Natural killer cell (primary cell): Measurements from ENCODE around the gene NMNAT2. TPM values are rescaled to one million over a fixed set of nuclear protein-coding genes. Genes with fewer than 3 reads are reported as not detected.

Source experiments
- ATAC-seq, 3 donors: fragments of 150-1000 bp in 2 of 3; fragments of 200-7000 bp in 1 of 3; cut with Tn5 transposase; 1 replicate in 1 of 3; 2 replicates in 2 of 3; pipeline ENCODE4 v1.10.0; 2021; ENCODE audit warnings: mild to moderate bottlenecking in 2 of 3, moderate library complexity in 2 of 3
- DNase-seq, 2 donors: peaks; one replicate each; pipeline versions ENCODE4 v3.0.0 to v3.0.0-alpha.2; 2013 to 2021; ENCODE audit warnings: mixed read lengths in 1 of 2
- H3K27ac ChIP-seq: one replicate; pipeline ENCODE4 v1.5.1; 2013; ENCODE audit warnings: mild to moderate bottlenecking, low read length
- H3K27me3 ChIP-seq: one replicate; pipeline ENCODE4 v1.6.1; 2013; ENCODE audit warnings: low read length; ENCODE audit not compliant: control insufficient read depth, insufficient read depth
- H3K36me3 ChIP-seq: one replicate; pipeline ENCODE4 v1.6.1; 2013; ENCODE audit warnings: low read length; ENCODE audit not compliant: control insufficient read depth, insufficient read depth
- H3K4me1 ChIP-seq: one replicate; pipeline ENCODE4 v1.6.1; 2013; ENCODE audit warnings: low read length; ENCODE audit not compliant: control insufficient read depth, insufficient read depth
- H3K4me3 ChIP-seq: one replicate; pipeline ENCODE4 v1.5.1; 2013; ENCODE audit warnings: low read length
- H3K9me3 ChIP-seq: one replicate; pipeline ENCODE4 v1.6.1; 2013; ENCODE audit warnings: low read length; ENCODE audit not compliant: control insufficient read depth, insufficient read depth
- H3K27ac Mint-ChIP-seq, 2 donors: one replicate each; pipeline ENCODE4 v1.8.0; 2022; ENCODE audit warnings: mild to moderate bottlenecking in 2 of 2, mixed read lengths in 2 of 2, moderate library complexity in 1 of 2
- H3K27me3 Mint-ChIP-seq, 2 donors: one replicate each; pipeline ENCODE4 v1.8.0; 2022; ENCODE audit warnings: low read depth in 2 of 2, mixed read lengths in 2 of 2
- H3K36me3 Mint-ChIP-seq: one replicate; pipeline ENCODE4 v1.8.0; 2022; ENCODE audit warnings: mixed read lengths
- H3K4me1 Mint-ChIP-seq, 2 donors: one replicate each; pipeline ENCODE4 v1.8.0; 2022; ENCODE audit warnings: mixed read lengths in 2 of 2
- H3K4me3 Mint-ChIP-seq: one replicate; pipeline ENCODE4 v1.8.0; 2022; ENCODE audit warnings: mild to moderate bottlenecking, moderate library complexity, mixed read lengths
- H3K9me3 Mint-ChIP-seq, 2 donors: one replicate each; pipeline ENCODE4 v1.8.0; 2022; ENCODE audit warnings: mixed read lengths in 2 of 2
- WGBS: methylation state at CpG from one replicate; pipeline ENCODE4 v1.1.7; 2013; ENCODE audit warnings: missing lambda C conversion rate; ENCODE audit not compliant: insufficient coverage; 5-methylcytosine and 5-hydroxymethylcytosine counted together
- intact Hi-C: fragments of 100-400 bp; cut with micrococcal nuclease; formaldehyde crosslinking; loops from one replicate; pipeline ENCODE4 v1.14.2; 2022
- total RNA-seq, 4 donors: library from RNA; stranded (reverse); fragments of 120-200 nt in 1 of 4; gene quantifications; one replicate each; pipeline versions ENCODE4 v1.2.3 to v1.2.4, GENCODE V29; 2013 to 2022
- TF ChIP-seq, protein P1 (sequence below): fragments of 200-600 bp; IDR thresholded peaks from one replicate; pipeline ENCODE4 v1.8.0; 2022; ENCODE audit warnings: antibody characterized with exemption

The NMNAT2 gene
- total RNA-seq, 3 donors from 2014 or later (not counting 1 experiment from before 2014, with no cell fraction given): not detected

DNA sequence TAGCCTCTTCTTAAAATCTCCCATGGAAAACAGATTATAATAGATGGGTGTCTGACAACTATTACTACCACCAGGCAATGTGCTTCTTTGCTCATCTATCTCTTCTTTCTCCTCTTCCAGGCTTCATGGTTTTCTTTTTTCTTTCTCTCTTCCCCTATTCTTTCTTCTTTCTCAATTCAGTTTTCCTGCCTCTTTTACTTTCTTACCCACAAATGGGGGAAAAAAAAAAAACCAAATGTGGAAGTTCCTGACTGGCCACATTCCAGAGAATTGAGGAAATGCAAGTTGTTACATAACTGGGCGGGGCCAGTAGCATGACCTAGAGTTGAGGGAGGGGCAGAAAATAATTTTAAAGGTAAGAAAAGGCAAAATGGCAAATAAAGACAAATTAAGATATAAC, 43.2 kb upstream of the NMNAT2 start:
- no peak overlapping the region for H3K27ac ChIP-seq
- H3K27ac Mint-ChIP-seq: no peak overlapping the region
- H3K36me3 Mint-ChIP-seq: no peaks in the 10 kb centered on the region
- ATAC-seq (no peak), DNase-seq (no peak)
- 40% methylated on average over 1 of the region's 1 CpG for WGBS
- H3K27me3 Mint-ChIP-seq: peaks cover 29 to 76% of the 10 kb centered on the region in 2 donors
- intact Hi-C loops: no loop called here
- no peaks in the 10 kb centered on the region for H3K9me3 ChIP-seq
- no peak overlapping the region for H3K4me3 Mint-ChIP-seq
- H3K9me3 Mint-ChIP-seq: no peaks in the 10 kb centered on the region
- TF ChIP-seq, protein P1, sequence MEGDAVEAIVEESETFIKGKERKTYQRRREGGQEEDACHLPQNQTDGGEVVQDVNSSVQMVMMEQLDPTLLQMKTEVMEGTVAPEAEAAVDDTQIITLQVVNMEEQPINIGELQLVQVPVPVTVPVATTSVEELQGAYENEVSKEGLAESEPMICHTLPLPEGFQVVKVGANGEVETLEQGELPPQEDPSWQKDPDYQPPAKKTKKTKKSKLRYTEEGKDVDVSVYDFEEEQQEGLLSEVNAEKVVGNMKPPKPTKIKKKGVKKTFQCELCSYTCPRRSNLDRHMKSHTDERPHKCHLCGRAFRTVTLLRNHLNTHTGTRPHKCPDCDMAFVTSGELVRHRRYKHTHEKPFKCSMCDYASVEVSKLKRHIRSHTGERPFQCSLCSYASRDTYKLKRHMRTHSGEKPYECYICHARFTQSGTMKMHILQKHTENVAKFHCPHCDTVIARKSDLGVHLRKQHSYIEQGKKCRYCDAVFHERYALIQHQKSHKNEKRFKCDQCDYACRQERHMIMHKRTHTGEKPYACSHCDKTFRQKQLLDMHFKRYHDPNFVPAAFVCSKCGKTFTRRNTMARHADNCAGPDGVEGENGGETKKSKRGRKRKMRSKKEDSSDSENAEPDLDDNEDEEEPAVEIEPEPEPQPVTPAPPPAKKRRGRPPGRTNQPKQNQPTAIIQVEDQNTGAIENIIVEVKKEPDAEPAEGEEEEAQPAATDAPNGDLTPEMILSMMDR: no peak
- peaks cover 7% of the 10 kb centered on the region for H3K27me3 ChIP-seq
- no peaks in the 10 kb centered on the region for H3K4me1 ChIP-seq
- H3K4me1 Mint-ChIP-seq: no peaks in the 10 kb centered on the region
- H3K4me3 ChIP-seq: no peak overlapping the region
- H3K36me3 ChIP-seq: no peaks in the 10 kb centered on the region

DNA sequence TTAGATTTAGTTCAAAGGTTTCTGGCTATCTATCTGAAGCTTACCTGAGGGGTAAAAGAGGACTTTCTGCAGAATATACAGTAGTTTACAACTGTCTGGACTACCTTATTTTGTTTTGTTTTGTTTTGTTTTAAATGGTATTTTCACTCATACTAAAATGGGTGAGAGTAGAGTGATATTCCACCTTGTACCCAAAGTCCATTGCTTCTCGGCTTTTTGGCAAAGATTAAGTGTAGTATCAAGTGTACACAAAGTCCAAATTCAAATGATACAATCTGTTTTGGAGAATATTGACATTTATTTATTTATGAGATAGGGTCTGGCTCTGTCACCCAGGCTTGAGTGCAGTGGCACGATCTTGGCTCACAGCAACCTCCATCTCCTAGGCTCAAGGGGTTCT, 42.4 kb upstream of the NMNAT2 start:
- H3K4me1 ChIP-seq: no peaks in the 10 kb centered on the region
- H3K9me3 ChIP-seq: no peaks in the 10 kb centered on the region
- no peak for ATAC-seq
- no peak overlapping the region for H3K4me3 Mint-ChIP-seq
- no peak for DNase-seq
- no peak overlapping the region for H3K27ac ChIP-seq
- no peaks in the 10 kb centered on the region for H3K9me3 Mint-ChIP-seq
- no peak overlapping the region for H3K27ac Mint-ChIP-seq
- H3K27me3 Mint-ChIP-seq: peaks cover 32 to 80% of the 10 kb centered on the region in 2 donors
- TF ChIP-seq, protein P1: no peak
- no peaks in the 10 kb centered on the region for H3K36me3 ChIP-seq
- H3K27me3 ChIP-seq: peaks cover 9% of the 10 kb centered on the region
- WGBS: 88% methylated on average over 1 of the region's 2 CpGs
- intact Hi-C loops: no loop called here
- H3K36me3 Mint-ChIP-seq: no peaks in the 10 kb centered on the region
- H3K4me3 ChIP-seq: no peak overlapping the region
- no peaks in the 10 kb centered on the region for H3K4me1 Mint-ChIP-seq

DNA sequence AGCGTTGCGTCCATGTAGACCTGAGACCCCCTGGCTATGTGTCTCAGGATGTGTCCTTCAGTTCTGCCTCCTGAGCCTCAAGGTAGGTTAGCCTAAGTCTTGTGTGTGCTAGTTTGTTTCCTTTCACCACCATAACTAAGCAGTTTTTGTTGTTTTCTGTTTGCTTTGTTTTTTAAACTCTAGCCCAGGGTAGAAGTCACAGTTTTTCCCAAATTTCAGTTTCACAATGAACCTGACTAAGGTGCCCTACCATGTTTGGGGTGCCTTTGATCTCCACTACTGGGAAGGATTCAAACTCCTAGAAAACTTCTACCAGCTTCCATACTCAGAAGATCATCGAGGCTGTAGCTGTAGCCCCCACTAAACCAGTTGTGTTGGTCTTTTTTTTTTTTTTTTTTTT, 39.3 kb upstream of the NMNAT2 start:
- no peaks in the 10 kb centered on the region for H3K36me3 Mint-ChIP-seq
- WGBS: 95% methylated on average over 3 of the region's 3 CpGs
- no peaks in the 10 kb centered on the region for H3K36me3 ChIP-seq
- H3K9me3 Mint-ChIP-seq: no peaks in the 10 kb centered on the region
- TF ChIP-seq, protein P1: no peak
- H3K4me3 ChIP-seq: no peak overlapping the region
- no peak overlapping the region for H3K27ac ChIP-seq
- intact Hi-C loops: no loop called here
- H3K4me3 Mint-ChIP-seq: no peak overlapping the region
- DNase-seq (no peak), ATAC-seq (no peak)
- H3K4me1 Mint-ChIP-seq: no peaks in the 10 kb centered on the region
- no peaks in the 10 kb centered on the region for H3K9me3 ChIP-seq
- H3K27me3 ChIP-seq: peaks cover 7% of the 10 kb centered on the region
- H3K4me1 ChIP-seq: no peaks in the 10 kb centered on the region
- H3K27me3 Mint-ChIP-seq: peaks cover 28 to 72% of the 10 kb centered on the region in 2 donors
- H3K27ac Mint-ChIP-seq: no peak overlapping the region

DNA sequence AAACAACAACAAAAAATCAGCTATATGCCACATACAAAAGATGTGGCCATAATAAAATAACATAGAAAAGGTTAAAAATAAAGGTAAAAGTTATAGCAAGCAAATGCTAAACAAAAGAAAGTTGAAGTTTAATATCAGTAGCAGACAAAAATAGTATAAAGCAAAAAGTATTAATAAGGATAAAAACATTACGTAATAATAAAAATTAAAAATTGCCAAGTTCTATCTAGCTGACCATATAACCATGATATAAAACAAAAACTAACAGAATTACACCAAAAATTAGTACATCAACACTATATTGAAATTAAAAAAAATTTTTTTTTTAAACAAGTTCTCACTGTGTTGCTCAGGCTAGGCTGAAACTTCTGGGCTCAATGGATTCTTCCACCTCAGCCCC, 38.6 kb upstream of the NMNAT2 start:
- Mint-ChIP-seq H3K4me1 (no peaks in the 10 kb centered on the region), H3K27me3 (peaks cover 25 to 66% of the 10 kb centered on the region in 2 donors), H3K27ac (no peak overlapping the region), H3K36me3 (no peaks in the 10 kb centered on the region), H3K4me3 (no peak overlapping the region), H3K9me3 (no peaks in the 10 kb centered on the region)
- H3K9me3 ChIP-seq: no peaks in the 10 kb centered on the region
- ATAC-seq (no peak), DNase-seq (no peak)
- intact Hi-C loops: no loop called here
- H3K36me3 ChIP-seq: no peaks in the 10 kb centered on the region
- WGBS: no CpG with 5 or more reads among the region's 1 CpG
- TF ChIP-seq, protein P1: no peak
- H3K4me3 ChIP-seq: no peak overlapping the region
- H3K27ac ChIP-seq: no peak overlapping the region
- peaks cover 7% of the 10 kb centered on the region for H3K27me3 ChIP-seq
- no peaks in the 10 kb centered on the region for H3K4me1 ChIP-seq
